Melanocyte of skin (primary cell): ENCODE results near the gene UBE3B. TPM values are rescaled to one million over a fixed set of nuclear protein-coding genes. Genes with fewer than 3 reads are reported as not detected.

Source experiments
- total RNA-seq, 2 donors: library from RNA; depleted of rRNA; stranded (reverse); fragments of >200 nt; gene quantifications; 2 replicates each; pipeline ENCODE4 v1.2.3, GENCODE V29; 2012

Gene UBE3B
- total RNA-seq: 10 to 100 TPM; 29.0 to 35.8 TPM

GRCh38 chr12:109477185-109477962 is at the start of gene UBE3B, which contains the start of gene KCTD10:
TSS of gene UBE3B (plus strand) at chr12:109477634. CDS start at chr12:109483552, 5,918 bp downstream.
TSS of gene KCTD10 (minus strand) at chr12:109477300. CDS start at chr12:109477262, 38 bp downstream.

GRCh38 chr12:109573029-109573913 is 95.8 kb downstream of the UBE3B start, which contains the start of the genes MMAB and MVK:
TSS of gene MMAB (minus strand) at chr12:109573504. CDS start at chr12:109573480, 24 bp downstream.
TSS of gene MVK (plus strand) at chr12:109573794. CDS start at chr12:109574823, 1,029 bp downstream.

Other genes with a start within 250 kb of the UBE3B start
- gene FOXN4, start 168.3 kb upstream of the UBE3B start, total RNA-seq: not detected
- gene MYO1H, start 129.7 kb upstream of the UBE3B start, total RNA-seq: not detected
- gene KCTD10, start 334 bp upstream of the UBE3B start, total RNA-seq: 10 to 100 TPM; 51.6 to 56.6 TPM
- 10 to 100 TPM; 50.2 to 53.9 TPM for gene MMAB, start 95.9 kb downstream of the UBE3B start, total RNA-seq
- 10 to 100 TPM; 28.0 to 35.8 TPM for gene MVK, start 96.2 kb downstream of the UBE3B start, total RNA-seq
- 1 to 10 TPM; 4.1 to 4.3 TPM for gene FAM222A, start 236.2 kb downstream of the UBE3B start, total RNA-seq